Myometrial cell (primary cell): ENCODE data around the gene ILF3. TPM values are rescaled to one million over a fixed set of nuclear protein-coding genes. Genes with fewer than 3 reads are reported as not detected.

Experiments
- total RNA-seq: library from RNA; depleted of rRNA; stranded (reverse); fragments of >200 nt; gene quantifications from 2 replicates; pipeline ENCODE4 v1.2.3, GENCODE V29; 2015

ILF3 gene
- total RNA-seq, result 122 and 134 TPM in 2 replicates

GRCh38 chr19:10653732-10654609 lies at the start of gene ILF3:
TSS of gene ILF3 (plus strand) at chr19:10654346. CDS start at chr19:10670606, 16,260 bp downstream.

GRCh38 chr19:10625003-10625761 lies 29.0 kb upstream of the ILF3 start, which contains the start of gene SLC44A2:
TSS of gene SLC44A2 (plus strand) at chr19:10625553. CDS start at chr19:10625634, 81 bp downstream.

GRCh38 chr19:10717356-10718204 lies 63.4 kb downstream of the ILF3 start, which contains the start of gene DNM2:
TSS of gene DNM2 (plus strand) at chr19:10718079. CDS start at chr19:10718243, 164 bp downstream.

Other genes with a start within 250 kb of the ILF3 start
- 4.3 and 5.8 TPM in 2 replicates for gene PDE4A, start 233.8 kb upstream of the ILF3 start, total RNA-seq
- 63.4 and 75.1 TPM in 2 replicates for gene KEAP1, start 151.0 kb upstream of the ILF3 start, total RNA-seq
- not detected in 2 replicates for gene S1PR5, start 136.9 kb upstream of the ILF3 start, total RNA-seq
- gene ATG4D, start 110.4 kb upstream of the ILF3 start, total RNA-seq, result 20.2 and 24.3 TPM in 2 replicates
- 13.5 and 15.4 TPM in 2 replicates for gene KRI1, start 88.3 kb upstream of the ILF3 start, total RNA-seq
- gene CDKN2D, start 85.4 kb upstream of the ILF3 start, total RNA-seq, result 10.7 and 15.1 TPM in 2 replicates
- 5.3 and 14.4 TPM in 2 replicates for gene AP1M2, start 67.0 kb upstream of the ILF3 start, total RNA-seq
- 103 and 109 TPM in 2 replicates for gene SLC44A2, start 28.8 kb upstream of the ILF3 start, total RNA-seq
- gene QTRT1, start 47.1 kb downstream of the ILF3 start, total RNA-seq, result 37.2 and 42.0 TPM in 2 replicates
- gene DNM2, start 63.7 kb downstream of the ILF3 start, total RNA-seq, result 59.5 and 62.0 TPM in 2 replicates
- 76.4 and 84.9 TPM in 2 replicates for gene TMED1, start 181.9 kb downstream of the ILF3 start, total RNA-seq
- gene C19orf38, start 194.1 kb downstream of the ILF3 start, total RNA-seq, result not detected in 2 replicates
- gene CARM1, start 217.2 kb downstream of the ILF3 start, total RNA-seq, result 38.5 and 46.4 TPM in 2 replicates